22Rv1 (cell line): ENCODE results near the gene VPS26A.

Source experiments
- H3K27ac ChIP-seq: fragments of 450-650 bp; 2 replicates; pipeline ENCODE4 v1.5.1; 2017
- CTCF ChIP-seq: fragments of 450-650 bp; IDR thresholded peaks from 2 replicates; pipeline ENCODE4 v1.5.1; 2017; ENCODE audit warnings: mild to moderate bottlenecking
- ZFX ChIP-seq: fragments of 450-650 bp; IDR thresholded peaks from 2 replicates; pipeline ENCODE4 v1.6.1; 2017; ENCODE audit warnings: antibody characterized with exemption, borderline replicate concordance

Gene VPS26A

GRCh38 chr10:69093933-69094332 lies 30.0 kb upstream of the VPS26A start:
- TF ChIP-seq ZFX (no peak), CTCF (no peak)
- no peak overlapping the region for H3K27ac ChIP-seq

- TF ChIP-seq ZFX, result no peak
- no peak for TF ChIP-seq CTCF
- H3K27ac ChIP-seq, result no peak overlapping the region
Measured at GRCh38 chr10:69096045-69096444, 27.9 kb upstream of the VPS26A start.

GRCh38 chr10:69097729-69098128 lies 26.2 kb upstream of the VPS26A start:
- TF ChIP-seq CTCF, result no peak
- no peak for TF ChIP-seq ZFX
- H3K27ac ChIP-seq, result no peak overlapping the region

- no peak overlapping the region for H3K27ac ChIP-seq
- TF ChIP-seq CTCF (no peak), ZFX (no peak)
Measured at GRCh38 chr10:69100136-69100872, 23.7 kb upstream of the VPS26A start.

DNA sequence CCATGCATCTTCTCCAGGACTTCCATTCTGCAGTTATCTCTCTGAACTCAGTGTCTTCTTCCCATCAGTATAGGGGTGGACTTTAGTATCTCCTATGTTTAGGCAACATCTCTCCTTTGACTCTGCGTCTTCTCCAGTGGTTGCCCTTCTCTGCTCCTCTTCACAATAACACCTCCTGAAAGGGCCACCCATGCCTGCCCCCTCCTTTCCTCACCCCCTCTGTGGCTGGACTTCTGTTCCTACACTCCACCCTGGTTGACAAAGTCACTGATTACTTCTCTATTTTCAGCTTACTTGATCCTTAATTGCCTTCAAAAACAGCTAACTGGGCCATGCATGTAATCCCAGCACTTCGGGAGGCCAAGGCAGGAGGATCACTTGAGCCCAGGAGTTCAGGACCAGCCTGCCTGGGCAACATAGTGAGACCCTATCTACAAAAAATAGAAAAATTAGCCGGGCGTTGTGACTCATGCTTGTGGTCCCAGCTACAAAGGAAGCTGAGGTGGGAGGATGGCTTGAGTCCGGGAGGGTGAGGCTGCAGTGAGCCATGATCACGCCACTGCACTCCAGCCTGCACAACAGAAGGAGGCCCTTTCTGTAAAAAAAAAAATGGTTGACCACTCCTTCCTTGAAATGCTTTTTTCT lies 22.4 kb upstream of the VPS26A start:
- TF ChIP-seq ZFX, result no peak
- no peak for TF ChIP-seq CTCF
- H3K27ac ChIP-seq, result no peak overlapping the region

- no peak overlapping the region for H3K27ac ChIP-seq
- TF ChIP-seq ZFX (no peak), CTCF (no peak)
Measured at GRCh38 chr10:69102440-69102839, 21.5 kb upstream of the VPS26A start.

GRCh38 chr10:69103784-69104183 lies 20.2 kb upstream of the VPS26A start:
- no peak for TF ChIP-seq ZFX
- TF ChIP-seq CTCF, result no peak

More at GRCh38 chr10:69103784-69104183, 20.2 kb upstream of the VPS26A start:
- no peak overlapping the region for H3K27ac ChIP-seq
